HG02870 (cell line): ENCODE data around the gene ARID1A.
"Not testable (repeated sequence)": the region's sequence is repeated elsewhere in the genome, so short reads cannot be mapped to it uniquely, and the experiment has no call there.

Experiments used
- ATAC-seq: cut with Tn5 transposase; IDR thresholded peaks from one replicate; pipeline ENCODE4 v1.9.1; 2021; ENCODE audit warnings: mild to moderate bottlenecking, moderate library complexity; ENCODE audit not compliant: unreplicated experiment

The ARID1A gene

DNA sequence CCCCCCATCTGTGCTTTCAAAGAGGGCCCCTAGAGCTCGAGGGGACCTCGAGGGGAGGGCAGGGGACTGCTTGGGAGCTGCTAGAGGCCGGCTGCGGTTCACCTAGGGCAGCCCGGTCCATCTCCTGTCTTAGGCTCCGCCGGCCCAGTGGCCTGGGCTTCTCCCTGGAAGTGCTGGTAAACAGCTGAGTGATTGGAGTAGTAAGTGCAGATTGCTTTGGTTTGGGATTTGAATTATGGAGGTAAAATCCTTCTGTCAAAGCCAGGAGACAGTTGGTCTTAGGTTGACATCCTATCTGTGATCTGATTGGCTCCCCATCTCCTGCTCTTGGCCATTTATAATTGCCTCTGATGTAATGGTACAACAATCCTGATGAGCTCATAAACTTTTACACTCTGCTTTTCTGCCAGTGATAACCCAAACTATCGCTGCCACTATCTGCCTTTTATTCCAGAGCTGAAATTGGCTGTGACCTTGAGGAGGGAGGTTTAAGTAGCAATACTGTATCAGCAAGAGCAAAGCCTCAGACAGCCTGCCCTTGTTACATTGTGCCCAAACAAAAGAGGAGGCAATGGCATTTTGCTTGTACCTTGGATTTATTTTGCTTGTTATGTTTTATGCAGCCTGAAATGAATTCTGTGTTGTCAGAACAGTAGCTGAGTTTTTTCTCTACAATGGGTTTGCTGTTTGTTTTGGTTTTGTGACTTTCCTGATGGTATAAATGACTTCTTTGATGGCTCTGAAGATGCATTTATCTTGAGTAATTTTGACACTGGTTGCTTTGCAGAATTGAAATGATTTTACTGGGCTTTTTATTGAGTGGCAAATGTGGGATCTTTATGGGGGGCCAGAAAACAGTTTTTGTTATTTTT is 2.4 kb downstream of the ARID1A start:
- ATAC-seq: no peak

DNA sequence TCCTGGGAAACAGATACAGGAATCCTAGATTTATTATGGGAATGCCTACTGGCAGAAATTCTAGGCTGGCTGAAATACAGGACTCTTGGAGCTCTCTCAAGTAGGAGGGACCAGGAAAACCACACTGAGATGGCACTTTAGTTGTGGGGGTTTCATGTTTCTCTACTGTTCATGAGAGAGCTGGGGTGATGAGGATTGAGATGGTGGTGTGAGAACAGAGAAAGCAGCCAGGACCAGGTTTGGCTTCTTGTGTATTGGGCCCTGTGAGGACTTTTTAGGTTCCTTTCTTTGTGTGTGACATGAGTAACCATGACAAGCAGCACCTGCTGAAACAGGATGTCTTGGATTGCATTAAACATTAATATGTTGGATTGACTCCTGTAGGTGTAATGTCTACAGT is 4.9 kb downstream of the ARID1A start:
- ATAC-seq: no peak

DNA sequence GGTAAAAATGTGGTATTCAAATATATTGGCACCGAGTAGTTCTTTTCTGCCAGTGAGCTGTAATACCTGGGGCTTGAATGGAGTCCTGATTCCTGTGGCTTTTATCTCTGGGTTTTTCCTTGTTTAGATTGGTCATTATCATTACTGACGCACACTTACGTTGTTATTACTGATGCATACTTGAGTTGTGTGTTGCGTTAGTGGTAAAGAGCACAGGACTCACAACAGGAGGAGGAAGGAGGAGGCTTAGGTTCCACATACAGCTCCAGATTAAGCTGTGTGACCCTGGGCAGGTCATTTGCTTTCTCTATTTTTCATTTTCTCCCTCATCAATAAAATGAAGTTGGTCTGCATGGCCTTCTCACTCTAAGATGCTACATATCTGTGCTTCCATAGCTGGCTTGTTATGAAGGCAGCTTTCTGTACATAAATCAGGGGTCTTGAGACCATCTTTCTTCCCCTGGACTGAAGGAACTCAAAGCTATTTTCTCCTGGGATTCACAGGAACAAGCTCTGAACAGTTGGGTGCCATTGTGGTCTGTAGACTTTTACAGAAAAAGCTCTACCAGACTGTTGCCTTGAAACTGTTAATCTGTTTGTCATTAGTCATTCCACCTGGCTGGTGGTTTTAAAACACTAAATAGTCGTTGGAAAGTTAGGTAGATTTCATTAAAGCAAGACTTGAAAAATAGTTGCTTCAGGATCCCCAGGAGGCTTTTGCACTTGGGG is 5.6 kb downstream of the ARID1A start:
- no peak for ATAC-seq

DNA sequence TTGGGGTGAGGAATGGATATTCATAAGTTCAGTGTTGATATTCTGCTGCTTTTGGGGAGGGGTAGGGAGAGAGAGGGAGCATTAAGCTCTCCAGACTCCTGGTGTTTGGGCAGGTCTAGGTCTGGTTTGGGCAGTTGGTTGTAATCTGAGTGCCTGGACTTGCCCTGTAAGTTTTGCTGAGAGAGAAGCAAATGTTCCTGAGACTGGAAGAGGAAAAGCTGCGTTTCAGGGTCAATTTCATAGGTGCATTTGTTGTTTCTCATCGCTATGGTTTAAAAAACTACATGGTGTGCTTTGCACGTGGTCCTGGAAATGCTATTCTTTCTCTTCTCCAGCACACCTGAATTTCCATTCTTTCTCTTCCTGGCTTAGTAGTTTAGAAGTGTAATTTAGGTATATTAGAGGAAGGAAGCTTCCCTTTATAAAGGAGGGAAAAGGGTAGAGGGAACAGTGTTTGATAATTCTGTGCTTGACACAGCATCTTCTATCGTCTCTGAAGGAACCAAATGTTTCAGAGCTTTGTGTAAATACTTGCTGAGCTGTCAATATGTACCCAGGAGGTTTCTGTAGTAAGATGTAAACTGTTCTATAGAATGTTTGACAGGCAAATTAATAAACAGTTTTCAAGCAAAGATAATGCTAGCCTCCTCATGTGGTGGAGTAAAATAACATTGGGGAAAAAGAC is 6.3 kb downstream of the ARID1A start:
- no peak for ATAC-seq

DNA sequence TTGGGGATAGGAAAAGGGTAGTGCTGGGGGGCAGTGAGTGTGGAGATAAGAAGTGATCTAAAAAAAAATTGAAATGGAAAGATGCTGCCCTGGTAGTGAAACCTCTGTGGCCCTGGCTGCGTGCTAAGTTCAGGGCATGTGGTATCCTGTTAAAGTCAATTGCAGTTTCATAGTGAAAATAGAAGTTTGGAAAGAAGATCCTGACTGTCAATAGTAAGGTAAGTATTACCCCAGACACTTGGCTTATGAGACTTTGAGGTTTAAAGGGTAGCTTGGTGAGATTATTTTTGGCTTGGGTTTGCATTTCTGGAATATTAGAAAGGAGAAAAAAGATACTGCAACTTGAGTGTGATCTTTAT is 6.8 kb downstream of the ARID1A start:
- no peak for ATAC-seq

DNA sequence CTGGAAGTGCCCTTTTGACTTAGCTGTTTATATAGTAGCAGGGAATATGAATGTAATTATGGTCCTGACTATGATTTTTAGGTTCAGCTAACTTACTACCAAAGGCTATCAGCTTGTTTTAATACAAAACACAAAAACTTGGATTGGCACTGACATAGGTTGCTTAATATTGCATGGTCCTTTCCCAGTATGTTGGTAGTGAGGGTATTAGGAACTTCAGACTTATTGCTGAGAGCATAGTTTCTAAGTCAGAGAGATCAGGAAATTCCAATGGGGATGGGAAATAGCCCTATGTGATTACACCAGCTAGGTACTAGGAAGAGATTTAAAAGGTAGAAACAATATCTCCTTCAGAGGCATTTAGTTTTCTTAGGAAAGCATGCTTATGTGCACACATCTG is 7.7 kb downstream of the ARID1A start:
- ATAC-seq: no peak

DNA sequence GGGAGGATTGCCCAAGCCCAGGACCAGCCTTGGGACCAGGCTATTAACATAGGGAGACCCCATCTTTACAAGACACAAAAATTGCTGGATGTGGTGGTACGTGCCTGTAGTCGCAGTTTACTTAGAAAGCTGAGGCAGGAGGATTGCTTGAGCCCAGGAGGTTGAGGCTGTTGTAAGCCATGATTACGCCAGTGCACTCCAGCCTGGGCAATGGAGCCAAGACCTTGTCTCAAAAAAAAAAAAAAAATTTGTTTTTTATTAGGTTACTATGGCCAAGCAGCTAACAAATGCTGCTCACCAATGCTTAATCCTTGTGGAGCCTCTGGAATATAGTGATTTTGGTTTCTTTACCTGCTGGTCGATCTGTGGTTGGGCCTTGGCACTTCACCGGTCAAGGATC is 8.8 kb downstream of the ARID1A start:
- ATAC-seq: no peak

DNA sequence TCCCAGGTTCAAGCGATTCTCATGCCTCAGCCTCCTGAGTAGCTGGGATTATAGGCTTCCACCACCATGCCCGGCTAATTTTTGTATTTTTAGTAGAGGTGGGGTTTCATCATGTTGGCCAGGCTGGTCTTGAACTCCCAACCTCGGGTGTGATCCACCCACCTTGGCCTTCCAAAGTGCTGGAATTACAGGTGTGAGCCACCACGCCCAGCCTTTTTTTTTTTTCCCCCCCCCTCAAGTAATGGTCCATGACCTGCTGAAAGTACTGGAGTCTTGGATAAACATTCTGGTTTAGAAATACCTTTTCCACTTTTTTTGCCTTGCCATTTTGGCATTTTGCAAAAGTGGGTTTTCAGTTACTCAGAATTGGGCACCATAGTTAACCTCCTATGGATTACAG is 9.4 kb downstream of the ARID1A start:
- not testable (repeated sequence) for ATAC-seq

DNA sequence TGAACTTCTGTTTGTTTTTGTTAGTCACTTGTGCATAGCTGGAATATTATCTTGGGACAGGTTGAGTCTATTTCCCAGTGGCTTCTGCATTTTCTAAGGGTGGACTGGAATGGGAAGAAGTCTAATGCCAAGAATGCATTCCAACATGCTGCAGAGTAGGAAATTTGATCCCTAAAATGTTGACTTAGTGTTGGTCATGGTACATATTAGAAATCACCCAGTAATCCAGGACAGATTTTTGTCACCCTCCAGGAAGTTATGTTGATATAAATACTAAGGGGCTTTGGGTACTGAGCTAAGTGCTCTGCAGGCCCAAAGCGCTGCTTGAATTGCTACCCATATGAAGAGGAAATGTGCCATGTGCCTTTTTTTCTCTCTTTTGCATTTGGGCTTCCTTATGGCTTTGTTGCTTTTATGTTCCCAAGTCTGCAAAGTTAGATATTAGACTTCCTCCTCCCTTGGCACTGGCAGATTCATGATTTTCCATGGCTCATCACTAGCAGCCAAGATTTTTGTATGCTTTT is 10.0 kb downstream of the ARID1A start:
- ATAC-seq: no peak

DNA sequence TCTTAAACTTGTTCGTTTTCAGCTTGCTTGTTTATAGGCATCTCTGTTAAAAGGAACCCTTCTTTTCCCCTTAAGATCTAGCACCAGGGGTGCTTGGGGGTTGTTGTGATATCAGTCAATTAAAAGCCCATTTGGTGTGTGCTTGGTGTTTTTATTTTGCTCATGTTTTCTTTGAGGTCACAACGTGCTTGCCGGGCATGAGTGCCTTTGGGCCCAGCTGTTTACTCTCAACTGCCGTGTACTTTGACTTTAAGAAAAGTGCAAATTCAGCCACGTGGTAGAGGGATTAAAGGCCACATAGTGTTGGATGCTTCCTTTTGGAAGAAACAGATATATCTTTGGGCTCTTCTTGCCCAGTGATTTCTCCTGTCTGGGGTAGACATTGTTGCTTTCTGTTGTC is 10.5 kb downstream of the ARID1A start:
- no peak for ATAC-seq

DNA sequence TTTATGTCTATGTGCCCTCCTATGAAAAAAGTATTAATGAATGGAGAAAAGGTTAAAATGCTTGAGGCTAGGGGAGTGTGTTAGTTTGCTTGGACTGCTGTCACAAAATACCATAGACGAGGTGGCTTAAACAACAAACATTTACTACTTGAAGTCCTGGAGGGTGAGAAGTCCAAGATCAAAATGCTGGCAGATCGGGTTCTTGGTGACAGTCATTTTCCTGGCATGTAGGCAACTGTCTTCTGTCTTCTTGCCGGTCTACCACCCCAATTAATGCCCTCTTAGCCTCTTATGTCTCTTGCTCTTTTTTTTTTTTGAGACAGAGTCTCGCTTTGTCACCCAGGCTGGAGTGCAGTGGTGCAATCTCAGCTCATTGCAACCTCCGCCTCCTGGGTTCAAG is 15.0 kb downstream of the ARID1A start:
- no peak for ATAC-seq

DNA sequence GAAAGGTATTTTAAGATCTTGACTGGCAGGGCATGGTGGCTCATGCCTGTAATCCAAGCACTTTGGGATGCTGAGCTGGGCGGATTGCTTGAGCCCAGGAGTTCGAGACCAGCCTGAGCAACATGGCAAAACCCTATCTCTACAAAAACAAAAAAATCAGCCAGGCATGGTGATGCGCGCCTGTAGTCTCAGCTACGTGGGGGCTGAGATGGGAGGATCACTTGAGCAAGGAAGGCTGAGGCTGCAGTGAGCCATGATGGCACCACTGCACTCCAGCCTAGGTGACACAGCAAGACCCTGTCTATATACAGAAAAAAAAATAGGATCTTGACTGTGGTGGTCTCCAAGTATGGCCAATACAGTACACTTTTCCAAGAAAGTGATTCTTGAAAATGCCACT is 16.0 kb downstream of the ARID1A start:
- ATAC-seq: no peak

DNA sequence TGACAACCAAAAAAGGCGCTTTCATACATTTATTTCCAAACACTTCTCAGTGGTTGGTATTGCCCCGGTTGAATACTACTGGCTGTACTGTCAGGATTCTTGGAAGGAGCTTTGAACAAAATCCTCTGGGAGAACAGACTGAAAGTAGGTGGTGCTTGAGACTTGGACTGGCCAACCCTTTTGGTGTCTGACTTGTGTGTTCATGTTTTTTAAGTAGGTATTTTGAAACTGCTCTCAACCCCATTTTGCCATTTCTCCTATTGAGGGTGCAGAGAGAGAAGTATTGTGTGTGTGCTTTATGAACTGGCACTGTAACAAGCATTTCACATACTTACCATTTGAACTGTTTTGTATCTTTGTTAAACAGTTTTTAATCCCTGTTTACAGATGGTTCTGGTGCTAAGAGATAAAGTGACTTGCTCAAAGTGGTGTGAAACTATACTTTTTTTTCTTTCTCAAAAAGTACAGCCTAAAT is 21.2 kb downstream of the ARID1A start:
- no peak for ATAC-seq

DNA sequence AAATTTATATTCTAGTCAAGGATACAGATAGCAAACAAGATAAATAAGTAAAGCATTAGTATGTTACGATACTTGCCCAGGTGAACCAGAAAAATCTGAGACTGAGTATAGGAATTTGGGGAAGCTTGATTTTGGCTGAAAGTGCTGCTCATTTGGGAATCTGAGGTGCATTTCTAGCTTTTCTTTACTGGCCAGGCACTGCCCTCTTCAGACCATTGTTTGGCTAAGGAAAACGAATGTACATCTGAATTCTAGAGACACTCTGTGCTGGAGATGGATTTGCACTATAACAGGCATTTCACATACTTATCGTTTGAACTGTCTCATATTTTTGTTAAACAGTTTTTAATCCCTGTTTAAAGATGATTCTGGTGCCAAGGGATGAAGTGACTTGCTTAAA is 23.4 kb downstream of the ARID1A start:
- ATAC-seq: no peak

DNA sequence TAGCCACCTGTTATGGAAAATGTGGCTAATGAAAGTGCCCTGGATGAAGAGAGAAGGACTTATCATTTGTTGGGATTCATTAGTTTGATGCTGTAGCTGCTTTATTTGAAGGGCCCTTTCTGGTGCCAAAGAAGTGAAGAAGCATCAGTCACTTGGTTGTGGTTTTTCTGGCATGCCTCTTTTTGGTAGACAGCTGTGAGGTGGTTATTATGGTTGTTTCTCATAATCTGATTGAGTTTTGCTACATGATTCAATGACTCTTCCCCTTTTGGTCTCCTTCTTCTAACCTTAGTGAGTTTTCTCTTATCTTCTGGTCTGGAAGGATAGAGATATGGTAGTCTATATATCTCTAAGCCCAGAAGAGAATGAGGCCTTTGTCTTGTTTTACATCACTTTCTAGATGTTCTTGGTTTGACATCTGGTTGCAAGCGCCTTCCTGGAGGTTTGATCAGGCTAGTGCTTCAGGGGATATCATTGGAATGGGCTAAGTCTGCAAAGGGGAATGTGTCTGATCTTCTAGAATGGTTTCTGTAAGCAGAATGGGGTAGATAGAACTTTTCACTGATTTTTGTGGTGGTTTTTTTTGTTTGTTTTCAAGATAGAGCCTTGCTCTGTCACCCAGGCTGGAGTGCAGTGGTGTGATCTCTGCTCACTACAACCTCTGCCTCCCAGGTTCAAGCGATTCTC is 26.0 kb downstream of the ARID1A start:
- no peak for ATAC-seq

DNA sequence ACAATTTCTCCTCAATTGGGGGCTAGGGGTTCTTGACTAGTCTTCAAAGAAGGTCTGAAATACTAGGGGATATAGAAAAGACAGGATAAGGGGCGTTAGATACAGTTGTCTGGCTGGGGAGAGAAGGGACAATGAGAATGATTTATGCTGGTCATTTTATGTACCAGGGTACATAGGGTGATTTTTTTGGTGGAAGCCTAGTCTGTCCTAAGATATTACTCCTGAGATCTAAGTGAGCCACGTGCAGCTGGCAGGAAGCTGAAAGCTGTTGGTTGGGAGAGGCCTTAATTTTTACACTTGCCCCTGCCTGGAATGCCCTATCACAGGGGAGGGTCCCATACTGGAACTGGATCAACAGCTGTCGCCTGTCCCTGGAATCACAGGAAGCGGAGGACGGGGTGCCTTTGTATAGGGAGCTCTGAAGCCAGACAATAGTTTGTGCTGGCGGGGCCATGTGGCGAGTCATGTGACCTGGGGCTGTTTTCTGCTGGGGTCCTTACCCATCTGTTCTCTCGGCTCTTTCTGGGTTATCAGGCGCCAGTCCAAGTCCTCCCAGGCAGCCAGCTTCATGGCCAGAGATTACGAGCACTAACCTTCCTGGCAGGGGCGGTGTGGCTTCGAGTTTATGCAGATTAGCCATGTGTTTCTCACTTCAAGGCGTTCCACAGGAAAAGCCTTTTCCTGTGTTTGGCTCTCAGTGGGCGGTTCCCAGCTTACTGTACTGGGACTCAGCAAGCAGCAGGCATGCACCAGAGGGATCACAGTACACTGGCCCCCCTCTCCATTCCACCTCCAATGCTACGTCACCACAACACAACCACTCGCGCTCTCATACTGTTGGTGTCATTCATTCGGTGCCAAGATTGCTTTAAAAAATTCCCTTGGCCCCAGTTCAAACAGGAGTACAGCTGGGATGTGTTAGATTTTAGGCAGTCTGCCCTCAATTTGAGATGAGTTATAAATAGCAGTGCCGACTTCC is 27.5 kb downstream of the ARID1A start:
- no peak for ATAC-seq

DNA sequence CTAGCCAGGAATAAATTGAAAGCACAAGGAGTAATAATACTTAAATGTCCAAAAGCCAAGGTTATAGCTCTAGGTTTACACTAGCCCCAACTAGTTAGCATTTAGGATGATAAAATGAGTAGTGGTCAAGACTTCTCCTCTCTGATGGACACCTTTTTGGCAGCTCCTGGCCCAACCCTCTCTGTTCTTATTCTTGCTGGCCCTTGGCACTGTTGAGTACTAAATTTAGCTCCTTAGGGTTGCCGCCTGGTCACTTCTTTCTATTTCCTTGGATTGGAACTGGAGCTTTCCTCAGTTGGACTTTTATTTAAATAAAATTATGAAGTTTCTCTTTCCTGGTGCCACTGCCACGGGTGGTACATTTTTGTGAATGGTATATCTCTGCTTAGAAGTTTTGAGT is 28.3 kb downstream of the ARID1A start:
- no peak for ATAC-seq

DNA sequence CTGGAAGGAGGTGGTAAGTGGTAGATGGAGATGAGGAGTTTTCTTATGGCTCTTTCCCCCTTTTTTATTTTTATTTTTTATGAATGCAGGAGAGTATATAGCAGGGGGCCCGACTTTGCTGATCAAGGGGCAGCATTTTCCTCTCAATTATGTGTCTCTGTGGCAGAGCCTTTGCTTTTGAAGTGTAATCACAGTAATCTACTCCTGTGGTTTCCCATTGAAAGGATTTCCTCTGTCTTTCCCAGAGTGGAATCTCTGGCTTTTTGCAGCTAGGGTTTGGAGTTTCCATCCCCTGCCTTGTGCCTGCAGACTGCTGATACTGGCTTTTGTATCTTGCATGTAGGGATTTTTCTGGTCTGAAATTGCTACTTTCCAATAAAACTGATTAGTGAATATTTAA is 29.1 kb downstream of the ARID1A start:
- no peak for ATAC-seq

DNA sequence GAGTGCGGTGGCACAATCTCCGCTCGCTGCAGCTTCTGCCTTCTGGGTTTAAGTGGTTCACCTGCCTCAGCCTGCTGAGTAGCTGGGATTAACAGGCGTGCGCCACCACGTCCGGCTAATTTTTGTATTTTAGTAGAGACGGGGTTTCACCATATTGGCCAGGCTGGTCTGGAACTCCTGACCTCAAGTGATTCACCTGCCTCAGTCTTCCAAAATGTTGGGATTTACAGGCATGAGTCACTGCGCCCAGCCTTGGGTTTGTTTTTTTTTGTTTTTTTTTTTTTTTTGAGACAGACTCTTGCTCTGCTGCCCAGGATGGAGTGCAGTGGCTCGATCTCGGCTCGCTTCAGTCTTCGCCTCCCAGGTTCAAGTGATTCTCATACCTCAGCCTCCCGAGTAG is 30.1 kb downstream of the ARID1A start:
- not testable (repeated sequence) for ATAC-seq

DNA sequence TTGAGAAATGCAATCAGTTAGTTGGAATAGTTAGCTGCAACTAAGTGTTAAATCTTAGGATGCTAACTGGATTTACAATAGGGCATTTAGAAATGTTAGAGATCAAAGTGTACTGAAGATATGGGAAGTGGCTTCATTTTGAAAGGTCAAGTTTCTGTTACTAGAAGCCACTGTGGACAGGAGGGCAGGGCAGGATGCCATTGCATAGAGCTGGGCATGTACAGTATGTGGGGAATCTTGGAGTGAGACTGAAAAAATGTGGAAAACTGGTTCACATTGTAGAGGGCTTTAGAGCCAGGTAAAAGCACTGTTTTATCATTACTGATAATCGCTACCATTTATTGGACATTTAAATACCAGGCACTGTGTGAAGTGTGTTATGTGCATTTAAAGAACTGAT is 31.0 kb downstream of the ARID1A start:
- ATAC-seq: no peak
